Hippocampal formation (tissue), 2 donors: ENCODE measurements around the gene KCNMA1.

Source experiments
- DNase-seq, 2 donors: peaks; one replicate each; lab custom pipeline; 2025; lab: John Stamatoyannopoulos, UW

Gene KCNMA1

GRCh38 chr10:77560052-77560451 lies 77.6 kb downstream of the KCNMA1 start:
- DNase-seq = no peak

GRCh38 chr10:77556990-77557601 lies 80.5 kb downstream of the KCNMA1 start:
- no peak for DNase-seq

- DNase-seq = no peak
Observed at GRCh38 chr10:77555591-77556212, 81.9 kb downstream of the KCNMA1 start.

GRCh38 chr10:77554996-77555397 lies 82.6 kb downstream of the KCNMA1 start:
- DNase-seq = no peak

- DNase-seq = no peak
Observed at GRCh38 chr10:77553966-77554365, 83.6 kb downstream of the KCNMA1 start.

- no peak for DNase-seq
Observed at GRCh38 chr10:77553311-77553710, 84.3 kb downstream of the KCNMA1 start.

GRCh38 chr10:77552252-77552651 lies 85.4 kb downstream of the KCNMA1 start:
- no peak for DNase-seq

GRCh38 chr10:77550378-77550777 lies 87.2 kb downstream of the KCNMA1 start:
- DNase-seq = no peak

GRCh38 chr10:77548671-77549070 lies 88.9 kb downstream of the KCNMA1 start:
- no peak for DNase-seq

GRCh38 chr10:77548157-77548556 lies 89.5 kb downstream of the KCNMA1 start:
- DNase-seq = no peak

GRCh38 chr10:77547307-77548050 lies 90.1 kb downstream of the KCNMA1 start:
- DNase-seq = no peak

- DNase-seq = no peak
Observed at GRCh38 chr10:77546042-77546441, 91.6 kb downstream of the KCNMA1 start.

- no peak for DNase-seq
Observed at GRCh38 chr10:77545585-77545984, 92.0 kb downstream of the KCNMA1 start.

- no peak for DNase-seq
Observed at GRCh38 chr10:77544617-77545016, 93.0 kb downstream of the KCNMA1 start.

- DNase-seq = no peak
Observed at GRCh38 chr10:77542710-77543259, 94.8 kb downstream of the KCNMA1 start.

- no peak for DNase-seq
Observed at GRCh38 chr10:77541944-77542343, 95.7 kb downstream of the KCNMA1 start.

GRCh38 chr10:77541247-77541646 lies 96.4 kb downstream of the KCNMA1 start:
- DNase-seq = no peak

- DNase-seq = no peak
Observed at GRCh38 chr10:77539147-77539935, 98.3 kb downstream of the KCNMA1 start.

- no peak for DNase-seq
Observed at GRCh38 chr10:77537720-77538373, 99.8 kb downstream of the KCNMA1 start.

GRCh38 chr10:77537071-77537470 lies 100.5 kb downstream of the KCNMA1 start:
- no peak for DNase-seq

- no peak for DNase-seq
Observed at GRCh38 chr10:77533887-77534278, 103.7 kb downstream of the KCNMA1 start.
